Endothelial cell of umbilical vein (primary cell): Measurements from ENCODE around the gene P3H2. TPM values are rescaled to one million over a fixed set of nuclear protein-coding genes. Genes with fewer than 3 reads are reported as not detected.
A peak's percentile ranks its signal among the peaks of the same experiment; 100 is the strongest.

Source experiments
- BruUV-seq: library from RNA; stranded (reverse); fragments of 400-500 nt; replicated peaks from 2 replicates; lab custom pipeline; 2021; lab: Mats Ljungman, UMichigan
- CTCF ChIA-PET: fragments of 300-600, 350-600 bp; sonication (Branson Sonifier 250); formaldehyde crosslinking; loops from one replicate; lab custom pipeline; 2021; ENCODE audit warnings: antibody characterized with exemption, inconsistent platforms; lab: Charles Lee
- POLR2A ChIA-PET: fragments of 300-600, 350-600 bp; sonication (Branson Sonifier 250); formaldehyde crosslinking; loops from one replicate; lab custom pipeline; 2021; ENCODE audit warnings: antibody characterized with exemption, inconsistent platforms; lab: Charles Lee
- DNase-seq: peaks from one replicate; pipeline ENCODE4 v3.0.0-alpha.2; 2011; ENCODE audit warnings: low read depth, low spot score
- FAIRE-seq: peaks from 2 replicates; lab custom pipeline; 2011; peaks lifted over from hg19 to GRCh38; lab: Jason Lieb, UNC
- H2AFZ ChIP-seq: 2 replicates; pipeline ENCODE4 v1.6.0; 2012; ENCODE audit warnings: low read depth, low read length, control low read depth, inconsistent platforms
- H3K27ac ChIP-seq: 2 replicates; pipeline ENCODE4 v1.5.1; 2011; ENCODE audit warnings: low read depth, mild to moderate bottlenecking, control low read depth, low read length, moderate library complexity; ENCODE audit not compliant: insufficient read depth
- H3K27me3 ChIP-seq, 2 experiments: 2 replicates each; pipeline versions ENCODE4 v1.6.0 to v1.6.1; 2011; ENCODE audit warnings: low read length in 2 of 2, mixed read lengths in 1 of 2; ENCODE audit not compliant: control insufficient read depth in 2 of 2, insufficient read depth in 2 of 2
- H3K36me3 ChIP-seq, 2 experiments: 2 replicates in 1 of 2; 3 replicates in 1 of 2; pipeline ENCODE4 v1.5.1; 2011; ENCODE audit warnings: low read length in 2 of 2, mild to moderate bottlenecking in 1 of 2, moderate library complexity in 1 of 2; ENCODE audit not compliant: control insufficient read depth in 2 of 2, insufficient read depth in 2 of 2; ENCODE audit errors: extremely low read depth in 1 of 2
- H3K4me1 ChIP-seq: 3 replicates; pipeline ENCODE4 v1.5.1; 2011; ENCODE audit warnings: mild to moderate bottlenecking, low read length; ENCODE audit not compliant: control insufficient read depth, insufficient read depth; ENCODE audit errors: extremely low read depth
- H3K4me2 ChIP-seq: 2 replicates; pipeline ENCODE4 v1.6.1; 2011; ENCODE audit warnings: low read length, control low read depth, mixed read lengths; ENCODE audit not compliant: insufficient read depth
- H3K4me3 ChIP-seq, 3 experiments: fragments of 200-600 bp in 1 of 3; sonication (generic), shearing (Covaris generic) in 1 of 3; replicated peaks in 1 of 3; 2 replicates each; pipeline ENCODE4 v1.5.1; 2011 to 2016; ENCODE audit warnings: control low read depth in 3 of 3, low read length in 3 of 3, mild to moderate bottlenecking in 2 of 3, inconsistent platforms in 1 of 3, low read depth in 1 of 3, moderate library complexity in 1 of 3; ENCODE audit not compliant: insufficient read depth in 1 of 3
- H3K79me2 ChIP-seq: 2 replicates; pipeline ENCODE4 v1.6.0; 2012; ENCODE audit warnings: low read length, inconsistent platforms; ENCODE audit not compliant: control insufficient read depth, insufficient read depth
- H3K9ac ChIP-seq: replicated peaks from 2 replicates; pipeline ENCODE3; 2011; ENCODE audit warnings: low read length, control low read depth; ENCODE audit not compliant: insufficient read depth; ENCODE audit errors: extremely low read depth
- H3K9me1 ChIP-seq: replicated peaks from 3 replicates; pipeline ENCODE4 v1.6.0; 2011; ENCODE audit warnings: mild to moderate bottlenecking, low read length; ENCODE audit not compliant: control insufficient read depth, insufficient read depth; ENCODE audit errors: extremely low read depth
- H3K9me3 ChIP-seq: replicated peaks from 2 replicates; pipeline ENCODE4 v1.5.1; 2012; ENCODE audit warnings: low read length, inconsistent platforms; ENCODE audit not compliant: control insufficient read depth, insufficient read depth
- H4K20me1 ChIP-seq: replicated peaks from 2 replicates; pipeline ENCODE3; 2011; ENCODE audit warnings: mild to moderate bottlenecking, low read length; ENCODE audit not compliant: control insufficient read depth, insufficient read depth; ENCODE audit errors: extremely low read depth
- CTCF ChIP-seq, 2 donors: IDR thresholded peaks; 1 replicate in 1 of 2; 2 replicates in 1 of 2; pipeline ENCODE4 v1.5.1; 2011; ENCODE audit warnings: low read length in 2 of 2, mild to moderate bottlenecking in 2 of 2, moderate library complexity in 2 of 2, control low read depth in 1 of 2, inconsistent platforms in 1 of 2, low read depth in 1 of 2; ENCODE audit not compliant: insufficient read depth in 1 of 2; ENCODE audit errors: extremely low read depth in 1 of 2
- FOS ChIP-seq: IDR thresholded peaks from 2 replicates; pipeline ENCODE4 v1.6.1; 2011; ENCODE audit warnings: mild to moderate bottlenecking, low read length, moderate library complexity, borderline replicate concordance; ENCODE audit not compliant: insufficient read depth
- JUN ChIP-seq: IDR thresholded peaks from 2 replicates; pipeline ENCODE4 v1.6.1; 2011; ENCODE audit warnings: borderline replicate concordance, low read depth; ENCODE audit not compliant: insufficient read length, insufficient read depth
- POLR2A ChIP-seq: IDR thresholded peaks from 2 replicates; pipeline ENCODE4 v1.6.1; 2012; ENCODE audit warnings: low read depth, mild to moderate bottlenecking, control low read depth, low read length
- dilution Hi-C: fragments of 300-500 bp; cut with MboI; formaldehyde crosslinking; loops from one replicate; pipeline ENCODE4 v1.15.0; 2019; ENCODE audit warnings: low sequenced_read_pairs; ENCODE audit not compliant: extremely low pct_ligation_motif_present
- intact Hi-C: fragments of 100-400 bp; cut with micrococcal nuclease; formaldehyde crosslinking; loops from one replicate; pipeline ENCODE4 v1.10.0; 2022
- polyA plus RNA-seq, 4 experiments: library from polyadenylated mRNA; depleted of rRNA in 3 of 4; stranded (reverse) in 3 of 4; unstranded in 1 of 4; fragments of >200 nt; gene quantifications; 2 replicates each; pipeline versions ENCODE4 v1.2.1 to v1.2.3, GENCODE V29; 2011 to 2012; ENCODE audit warnings: missing spikeins in 1 of 4
- total RNA-seq: library from RNA; stranded (reverse); gene quantifications from 2 replicates; pipeline ENCODE4 v1.2.3, GENCODE V29; 2021

The P3H2 gene
- total and polyA plus RNA-seq, 2 donors (not counting 3 experiments of a cell fraction or from before 2014, with no cell fraction given), result 6.6 to 6.8 TPM

- no peaks in the 10 kb centered on the region for H3K9me3 ChIP-seq
- peaks cover 12% of the 10 kb centered on the region for H3K4me1 ChIP-seq
- intact Hi-C loops, result loop anchor here (10.0 kb wide), 1 partner anchor 539 kb away; no protein-coding TSS in a partner anchor
- TF ChIP-seq POLR2A (no peak), JUN (no peak)
- no peaks in the 10 kb centered on the region for H3K27me3 ChIP-seq
- no peak overlapping the region for H2AFZ ChIP-seq
- H3K27ac ChIP-seq, result no peak overlapping the region
- H3K9me1 ChIP-seq, result no peaks in the 10 kb centered on the region
- no peaks in the 10 kb centered on the region for H3K36me3 ChIP-seq
- FAIRE-seq (no peak), DNase-seq (no peak)
- no peak overlapping the region for H3K9ac ChIP-seq
- H3K4me3 ChIP-seq, result no peak overlapping the region
- H3K4me2 ChIP-seq, result no peak overlapping the region
- no TSS peak for BruUV-seq
- H4K20me1 ChIP-seq, result no peaks in the 10 kb centered on the region
- dilution Hi-C loops, result no loop called here
- ChIA-PET POLR2A (no interaction called here), CTCF (interaction anchor here (0.9 to 1.7 kb wide), 7 partner anchors 10 to 169 kb away, joined by 3 to 11 read pairs (median 4); partner anchors contain the start of gene P3H2)
- no peaks in the 10 kb centered on the region for H3K79me2 ChIP-seq
These were observed 94.5 kb downstream of the P3H2 start for GRCh38 chr3:190026154-190026553.

- Histone ChIP-seq H3K79me2 (no peaks in the 10 kb centered on the region), H3K27me3 (no peaks in the 10 kb centered on the region), H4K20me1 (no peaks in the 10 kb centered on the region), H3K4me1 (peaks cover 12% of the 10 kb centered on the region), H3K27ac (peak overlapping the region; percentile 90), H3K9me3 (no peaks in the 10 kb centered on the region), H3K36me3 (no peaks in the 10 kb centered on the region), H3K9ac (peak overlapping the region; percentile 75), H3K9me1 (no peaks in the 10 kb centered on the region), H3K4me2 (peak overlapping the region; percentile 87), H2AFZ (peak overlapping the region; percentile 7), H3K4me3 (peak overlapping the region in 1 of 3 experiments; percentile 11)
- intact Hi-C loops (loop anchor here (1.0 to 10.0 kb wide), 4 partner anchors 22 to 540 kb away; partner anchors contain the start of gene P3H2), dilution Hi-C loops (no loop called here)
- BruUV-seq, result no TSS peak
- ChIA-PET CTCF (interaction anchor here (0.6 to 1.7 kb wide), 12 partner anchors 9 to 297 kb away, joined by 3 to 11 read pairs (median 4); partner anchors contain the start of genes CLDN1 and P3H2), POLR2A (interaction anchor here (0.6 to 1.5 kb wide), 2 partner anchors 39 to 96 kb away, joined by 4 to 5 read pairs; partner anchors contain the start of gene P3H2)
- peak; percentile 86 for FAIRE-seq
- peak; percentile 76 for DNase-seq
- TF ChIP-seq JUN (peak; percentile 82), CTCF (IDR thresholded peaks at IDR 0.05; ENCODE audit: extremely low read depth in 1 of 2, insufficient read depth in 1 of 2, low read depth in 1 of 2, low read length in 2 of 2) (no peak), FOS (peak; percentile 67)
These were observed 95.8 kb downstream of the P3H2 start for GRCh38 chr3:190024912-190025311.
